AG04450 (cell line): ENCODE results near the gene CAPN5. TPM values are rescaled to one million over a fixed set of nuclear protein-coding genes. Genes with fewer than 3 reads are reported as not detected.

ENCODE experiments used
- CTCF ChIA-PET: fragments of 300-600, 350-600 bp; formaldehyde crosslinking; extraction: SDS; loops from one replicate; lab custom pipeline; 2022; ENCODE audit warnings: antibody characterized with exemption, inconsistent platforms; lab: Charles Lee
- POLR2A ChIA-PET: fragments of 350-600 bp; formaldehyde crosslinking; extraction: SDS; loops from one replicate; lab custom pipeline; 2021; ENCODE audit warnings: antibody characterized with exemption, inconsistent platforms; lab: Yijun Ruan, JAX
- DNase-seq: peaks from one replicate; pipeline ENCODE4 v3.0.0-alpha.2; 2011; ENCODE audit warnings: low read depth, low spot score
- H3K27ac ChIP-seq: one replicate; pipeline ENCODE4 v1.5.1; 2012; ENCODE audit warnings: low read depth, low read length, control low read depth
- H3K27me3 ChIP-seq: one replicate; pipeline ENCODE4 v1.6.0; 2012; ENCODE audit warnings: low read length; ENCODE audit not compliant: control insufficient read depth, insufficient read depth
- H3K4me3 ChIP-seq: 2 replicates; pipeline ENCODE4 v1.5.1; 2011; ENCODE audit warnings: mild to moderate bottlenecking, low read depth, low read length, control low read depth
- H3K9me3 ChIP-seq: 2 replicates; pipeline ENCODE4 v1.5.1; 2012; ENCODE audit warnings: low read length; ENCODE audit not compliant: control insufficient read depth, insufficient read depth
- CTCF ChIP-seq: IDR thresholded peaks from 2 replicates; pipeline ENCODE4 v1.5.1; 2011; ENCODE audit warnings: low read depth, low read length, control low read depth, inconsistent platforms
- polyA plus RNA-seq: library from polyadenylated mRNA; depleted of rRNA; stranded (reverse); fragments of >200 nt; gene quantifications from 2 replicates; pipeline ENCODE4 v1.2.3, GENCODE V29; 2011

CAPN5 gene
- polyA plus RNA-seq, 1 experiment, result 18.6 TPM

DNA sequence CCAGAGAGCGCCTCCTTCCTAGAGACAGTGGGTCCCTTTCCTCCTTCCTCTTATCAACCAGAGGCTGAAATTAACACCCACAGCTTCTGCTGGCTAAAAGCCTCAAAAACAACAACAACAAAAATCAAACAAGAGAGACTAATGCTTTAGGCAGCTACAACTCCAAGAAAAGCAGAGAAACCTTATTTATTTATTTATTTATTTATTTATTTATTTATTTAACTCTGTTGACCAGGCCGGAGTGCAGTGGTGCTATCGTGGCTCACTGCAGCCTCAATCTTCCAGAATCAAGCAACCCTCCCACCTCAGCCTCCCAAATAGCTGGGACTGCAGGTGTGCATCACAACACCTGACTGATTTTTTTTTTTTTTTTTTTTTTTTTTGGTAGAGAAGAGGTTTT, 35.2 kb upstream of the CAPN5 start:
- H3K27ac ChIP-seq, result no peak overlapping the region
- no peak for DNase-seq
- CTCF ChIA-PET, result interaction anchor here (0.6 to 0.9 kb wide), 3 partner anchors 8 to 231 kb away, joined by 3 to 7 read pairs (median 4); no protein-coding TSS in a partner anchor
- no peak for TF ChIP-seq CTCF
- H3K4me3 ChIP-seq, result no peak overlapping the region
- H3K9me3 ChIP-seq, result no peaks in the 10 kb centered on the region; the same call in 1 of the 2 replicates
- POLR2A ChIA-PET, result no interaction called here
- H3K27me3 ChIP-seq, result peaks cover 17% of the 10 kb centered on the region

GRCh38 chr11:77035039-77035438, 31.7 kb upstream of the CAPN5 start:
- CTCF ChIA-PET, result interaction anchor here (0.5 to 2.9 kb wide), 2 partner anchors 13 to 523 kb away, joined by 3 to 12 read pairs; no protein-coding TSS in a partner anchor

GRCh38 chr11:77035580-77035979, 31.2 kb upstream of the CAPN5 start:
- no peak overlapping the region for H3K4me3 ChIP-seq
- TF ChIP-seq CTCF, result no peak
- DNase-seq, result no peak
- POLR2A ChIA-PET, result no interaction called here
- H3K27me3 ChIP-seq, result peaks cover 19% of the 10 kb centered on the region
- CTCF ChIA-PET, result interaction anchor here (2.9 kb wide), 1 partner anchor 12 kb away, joined by 12 read pairs; no protein-coding TSS in a partner anchor
- peaks cover 3% of the 10 kb centered on the region; the same call in 1 of the 2 replicates for H3K9me3 ChIP-seq
- no peak overlapping the region for H3K27ac ChIP-seq

More at GRCh38 chr11:77035039-77035438, 31.7 kb upstream of the CAPN5 start:
- no peak for DNase-seq
- Histone ChIP-seq H3K9me3 (no peaks in the 10 kb centered on the region; the same call in 1 of the 2 replicates), H3K4me3 (no peak overlapping the region), H3K27ac (no peak overlapping the region), H3K27me3 (peaks cover 23% of the 10 kb centered on the region)
- POLR2A ChIA-PET, result no interaction called here
- TF ChIP-seq CTCF, result no peak

- Histone ChIP-seq H3K27ac (no peak overlapping the region), H3K27me3 (peaks cover 14% of the 10 kb centered on the region), H3K9me3 (peaks cover 5% of the 10 kb centered on the region; the same call in 1 of the 2 replicates), H3K4me3 (no peak overlapping the region)
- DNase-seq, result no peak
- POLR2A ChIA-PET, result no interaction called here
- no peak for TF ChIP-seq CTCF
- CTCF ChIA-PET, result interaction anchor here (2.5 to 2.9 kb wide), 2 partner anchors 11 to 116 kb away, joined by 8 to 12 read pairs; no protein-coding TSS in a partner anchor
Measured at GRCh38 chr11:77036398-77036797, 30.4 kb upstream of the CAPN5 start.

GRCh38 chr11:77037057-77037456, 29.7 kb upstream of the CAPN5 start:
- CTCF ChIA-PET, result interaction anchor here (2.5 kb wide), 1 partner anchor 117 kb away, joined by 8 read pairs; no protein-coding TSS in a partner anchor
- no peak overlapping the region for H3K4me3 ChIP-seq

More at GRCh38 chr11:77037057-77037456, 29.7 kb upstream of the CAPN5 start:
- peaks cover 14% of the 10 kb centered on the region for H3K27me3 ChIP-seq
- no peak for TF ChIP-seq CTCF
- POLR2A ChIA-PET, result no interaction called here
- DNase-seq, result no peak
- peaks cover 5% of the 10 kb centered on the region; the same call in 1 of the 2 replicates for H3K9me3 ChIP-seq
- no peak overlapping the region for H3K27ac ChIP-seq
